Measurements from ENCODE around the gene IPMK.
"Not testable (repeated sequence)": the region's sequence is repeated elsewhere in the genome, so short reads cannot be mapped to it uniquely, and the experiment has no call there.

IPMK gene

GRCh38 chr10:58219875-58220274 is 47.8 kb downstream of the IPMK start:
- no peak for DNase-seq

DNA sequence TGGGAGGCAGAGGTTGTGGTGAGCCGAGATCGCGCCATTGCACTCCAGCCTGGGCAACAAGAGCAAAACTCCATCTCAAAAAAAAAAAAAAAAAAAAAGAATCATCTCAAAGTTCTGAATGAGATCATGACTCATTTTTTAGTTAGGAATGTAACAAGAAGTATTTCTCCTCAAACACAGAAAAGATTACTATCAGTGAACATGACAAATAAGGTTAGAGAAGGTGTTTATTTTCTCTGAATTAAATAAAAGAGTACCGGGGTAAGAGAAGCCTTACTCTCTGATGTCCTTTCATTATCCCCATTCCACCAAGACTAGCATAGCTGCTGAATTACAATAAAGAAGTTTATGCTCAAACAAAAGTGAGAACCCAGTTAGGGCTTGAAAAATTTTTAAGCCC is 50.1 kb downstream of the IPMK start:
- DNase-seq: no peak

GRCh38 chr10:58212622-58213021 is 55.1 kb downstream of the IPMK start:
- DNase-seq: no peak

DNA sequence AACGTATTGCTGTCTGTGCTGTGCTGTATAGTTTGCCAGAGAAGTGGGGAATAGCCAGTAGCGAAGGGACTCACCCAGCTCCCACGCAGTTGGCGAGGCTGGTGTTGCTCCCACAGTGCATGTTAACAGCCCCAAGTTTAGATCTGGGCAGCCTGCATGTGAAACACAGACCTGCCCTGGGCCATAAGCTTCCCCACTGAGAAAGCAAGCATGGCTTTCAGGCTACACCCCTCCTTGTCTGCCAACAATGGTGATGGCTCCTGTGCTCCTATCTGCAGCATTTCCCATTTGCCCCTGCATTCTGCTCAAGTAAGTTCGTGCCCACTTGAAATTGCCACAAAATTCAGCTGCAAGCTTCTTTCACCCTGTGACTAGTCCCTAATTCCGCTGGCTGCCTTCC is 57.5 kb downstream of the IPMK start:
- DNase-seq: no peak

DNA sequence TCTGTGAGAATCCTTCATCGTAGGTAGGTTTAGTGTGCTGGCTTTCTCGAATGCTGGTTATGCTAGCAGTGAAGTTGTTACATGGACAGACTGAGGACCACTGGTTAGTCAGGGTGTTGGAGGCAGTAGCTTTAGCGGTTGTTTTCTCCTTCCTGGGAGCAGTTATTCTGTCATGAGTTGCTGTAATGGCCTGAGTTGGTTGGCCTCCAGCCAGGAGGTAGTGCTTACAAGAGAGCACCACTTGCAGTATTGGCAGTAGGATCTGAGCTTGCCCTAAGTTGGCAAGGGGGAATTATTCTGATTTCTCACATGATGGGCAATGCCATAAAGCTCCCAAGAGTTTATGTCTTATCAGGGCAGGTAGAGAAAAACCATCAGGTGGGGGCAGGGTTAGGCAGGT is 58.0 kb downstream of the IPMK start:
- DNase-seq: no peak

GRCh38 chr10:58206251-58206650 is 61.4 kb downstream of the IPMK start:
- DNase-seq: no peak

DNA sequence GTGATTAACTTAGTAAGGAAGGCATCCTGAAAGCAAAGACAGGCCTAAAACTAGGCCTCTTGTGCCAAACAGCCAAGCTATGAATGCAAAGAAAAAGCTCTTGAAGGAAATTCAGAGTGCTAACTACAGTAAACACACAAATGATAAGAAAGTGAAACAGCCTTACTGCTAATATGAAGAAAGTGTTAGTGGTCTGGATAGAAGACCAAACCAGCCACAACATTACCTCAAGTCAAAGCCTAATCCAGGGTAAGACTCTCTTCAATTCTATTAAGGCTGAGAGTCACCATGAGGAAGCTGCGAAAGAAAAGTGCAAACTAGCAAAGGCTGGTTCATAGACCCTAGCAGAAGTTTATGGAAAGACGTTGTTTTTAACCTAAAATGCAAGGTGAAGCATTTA is 66.0 kb downstream of the IPMK start:
- no peak for DNase-seq

- DNase-seq: no peak
Measured at GRCh38 chr10:58189269-58189668, 78.4 kb downstream of the IPMK start.

DNA sequence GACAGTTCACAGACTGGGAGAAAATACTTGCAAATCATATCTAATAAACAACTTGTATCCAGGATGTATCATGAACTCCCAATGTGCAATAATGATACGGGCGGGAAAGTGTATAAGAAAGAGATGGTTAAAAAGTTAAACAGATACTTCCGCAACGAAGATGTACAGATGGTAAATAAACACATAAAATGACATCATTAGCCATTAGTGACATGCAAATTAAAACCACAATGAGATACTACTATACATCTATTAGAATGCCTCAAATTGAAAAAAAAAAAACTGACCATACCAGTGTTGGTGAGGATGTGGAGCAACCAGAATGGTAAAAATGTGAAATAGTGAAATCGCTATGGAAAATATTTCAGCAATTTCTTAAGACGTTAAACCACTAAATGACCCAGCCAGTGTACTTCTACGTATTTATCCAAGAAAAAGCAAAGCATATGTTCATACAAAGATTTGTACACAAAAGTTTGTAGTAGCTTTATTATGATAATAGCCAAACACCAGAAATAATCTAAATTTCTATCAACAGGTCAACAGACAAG is 83.5 kb downstream of the IPMK start:
- DNase-seq: no peak

DNA sequence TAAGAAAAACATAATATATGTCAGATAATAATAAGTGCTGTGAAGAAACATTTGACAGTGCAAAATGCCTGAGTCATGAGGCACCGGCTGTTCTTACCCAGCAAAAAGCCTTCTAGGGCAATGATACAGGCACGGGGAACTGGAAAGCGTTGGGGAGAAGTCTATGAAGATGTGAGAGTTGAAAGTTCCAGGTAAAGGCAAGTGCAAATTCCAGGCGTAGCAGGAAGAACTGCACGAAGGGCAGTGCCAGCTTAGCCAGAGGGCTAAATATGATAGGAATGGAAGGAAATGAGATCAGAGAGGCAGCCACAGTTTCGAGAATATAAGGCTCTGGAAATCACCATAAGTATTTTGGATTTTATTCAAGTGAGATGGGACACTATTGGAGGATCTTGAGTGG is 87.0 kb downstream of the IPMK start:
- no peak for DNase-seq

DNA sequence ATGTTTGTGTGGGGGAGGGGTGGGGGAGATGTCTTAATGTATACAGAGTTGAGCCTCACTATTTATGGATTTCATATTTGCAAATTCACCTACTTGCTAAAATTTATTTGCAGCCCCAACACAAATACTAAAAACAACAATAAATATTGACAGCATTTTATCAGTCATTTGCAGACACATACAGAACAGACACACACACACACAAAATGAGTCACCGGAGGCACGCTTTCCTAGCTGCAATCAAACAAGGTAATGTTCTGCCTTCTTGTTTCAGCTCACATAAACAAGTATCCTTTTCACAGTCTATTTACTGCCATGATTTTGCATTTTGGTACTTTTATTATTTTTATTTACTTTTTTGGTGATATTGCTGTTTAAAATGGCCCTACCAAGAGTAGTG is 88.5 kb downstream of the IPMK start:
- no peak for DNase-seq

DNA sequence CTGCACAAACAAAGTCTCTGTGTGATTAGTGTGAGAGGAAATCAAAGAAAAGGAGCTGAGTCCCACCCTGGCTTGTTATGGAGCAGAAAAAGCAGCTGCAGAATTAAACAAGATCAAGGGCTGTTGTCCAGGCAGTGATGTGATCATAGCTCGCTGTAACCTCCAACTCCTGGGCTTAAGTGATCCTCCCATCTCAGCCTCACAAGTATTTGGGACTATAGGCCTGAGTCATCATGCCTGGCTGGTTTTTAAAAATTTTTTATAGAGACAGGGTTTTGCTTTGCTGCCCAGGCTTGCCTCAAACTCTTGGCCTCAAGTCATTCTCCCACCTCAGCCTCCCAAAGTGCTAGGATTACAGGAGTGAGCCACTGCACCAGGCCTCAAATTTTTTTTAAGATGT is 88.9 kb downstream of the IPMK start:
- DNase-seq: no peak

- no peak for DNase-seq
Measured at GRCh38 chr10:58177362-58177947, 90.2 kb downstream of the IPMK start.

GRCh38 chr10:58175990-58176900 is 91.4 kb downstream of the IPMK start:
- DNase-seq: no peak

DNA sequence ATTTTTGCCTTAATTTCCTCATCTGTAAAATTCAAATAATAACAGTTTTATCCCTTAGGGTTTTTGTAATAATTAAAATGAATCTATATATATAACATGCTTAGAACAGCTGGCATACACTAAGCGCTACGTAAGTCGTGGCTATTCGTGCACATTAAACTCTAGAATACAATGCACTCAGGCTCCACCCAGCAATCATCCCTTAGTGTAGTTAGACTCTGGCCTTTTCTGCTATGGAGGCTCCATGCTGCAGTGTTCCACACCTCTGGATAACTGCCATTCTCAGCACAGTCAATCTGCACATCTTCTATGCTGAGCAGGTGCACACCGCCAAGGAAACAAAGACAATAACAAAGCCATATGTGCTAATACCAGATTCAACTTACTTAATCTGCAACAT is 92.9 kb downstream of the IPMK start:
- no peak for DNase-seq

- no peak for DNase-seq
Measured at GRCh38 chr10:58173391-58173790, 94.3 kb downstream of the IPMK start.

GRCh38 chr10:58171146-58171545 is 96.5 kb downstream of the IPMK start:
- DNase-seq: no peak

GRCh38 chr10:58164517-58164916 is 103.2 kb downstream of the IPMK start:
- DNase-seq: no peak

DNA sequence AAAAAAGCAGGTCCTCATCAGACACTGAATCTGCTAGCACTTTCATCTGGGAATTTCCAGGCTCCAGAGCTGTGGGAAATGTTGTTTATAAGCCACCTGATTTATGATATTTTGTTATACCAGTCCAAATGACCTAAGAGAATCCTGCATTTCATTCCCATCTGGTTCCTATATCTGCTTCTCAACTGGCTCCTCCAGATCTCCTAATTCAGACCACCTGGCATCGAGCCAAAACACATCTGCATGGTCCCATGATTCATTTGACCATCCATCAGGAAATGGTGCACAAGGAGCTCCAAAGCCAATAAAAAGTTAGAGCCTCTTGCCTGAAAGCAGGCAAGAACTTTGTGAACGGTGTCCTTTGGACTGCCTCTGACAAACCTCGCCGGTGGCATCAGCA is 108.9 kb downstream of the IPMK start:
- DNase-seq: no peak

- no peak for DNase-seq
Measured at GRCh38 chr10:58157076-58157766, 110.5 kb downstream of the IPMK start.

DNA sequence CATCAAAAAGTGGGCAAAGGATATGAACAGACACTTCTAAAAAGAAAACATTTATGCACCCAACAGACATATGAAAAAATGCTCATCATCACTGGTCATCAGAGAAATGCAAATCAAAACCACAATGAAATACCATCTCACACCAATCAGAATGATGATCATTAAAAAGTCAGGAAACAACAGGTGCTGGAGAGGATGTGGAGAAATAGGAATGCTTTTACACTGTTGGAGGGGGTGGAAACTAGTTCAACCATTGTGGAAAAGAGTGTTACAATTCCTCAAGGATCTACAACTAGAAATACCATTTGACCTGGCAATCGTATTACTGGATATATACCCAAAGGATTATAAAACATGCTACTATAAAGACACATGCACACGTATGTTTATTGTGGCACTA is 111.8 kb downstream of the IPMK start:
- DNase-seq: not testable (repeated sequence)

DNA sequence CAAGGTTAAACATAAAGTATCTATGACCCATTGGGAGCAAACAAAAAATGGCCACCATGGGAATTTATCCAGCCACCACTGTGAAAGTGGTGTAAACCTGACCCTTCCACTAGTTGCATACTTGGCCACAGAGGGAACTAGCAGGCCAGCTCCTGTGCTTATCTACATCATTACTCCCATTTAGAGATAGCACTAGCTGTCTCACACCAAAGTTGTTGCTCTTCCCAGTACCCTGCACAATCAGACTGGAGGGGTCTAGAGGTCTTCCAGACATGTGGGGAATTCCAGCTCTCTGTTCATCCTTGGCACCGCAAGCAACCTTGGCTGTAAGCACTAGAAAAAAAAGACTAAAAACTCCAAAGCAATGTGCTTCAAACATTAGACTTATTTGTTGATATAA is 113.9 kb downstream of the IPMK start:
- DNase-seq: no peak

DNA sequence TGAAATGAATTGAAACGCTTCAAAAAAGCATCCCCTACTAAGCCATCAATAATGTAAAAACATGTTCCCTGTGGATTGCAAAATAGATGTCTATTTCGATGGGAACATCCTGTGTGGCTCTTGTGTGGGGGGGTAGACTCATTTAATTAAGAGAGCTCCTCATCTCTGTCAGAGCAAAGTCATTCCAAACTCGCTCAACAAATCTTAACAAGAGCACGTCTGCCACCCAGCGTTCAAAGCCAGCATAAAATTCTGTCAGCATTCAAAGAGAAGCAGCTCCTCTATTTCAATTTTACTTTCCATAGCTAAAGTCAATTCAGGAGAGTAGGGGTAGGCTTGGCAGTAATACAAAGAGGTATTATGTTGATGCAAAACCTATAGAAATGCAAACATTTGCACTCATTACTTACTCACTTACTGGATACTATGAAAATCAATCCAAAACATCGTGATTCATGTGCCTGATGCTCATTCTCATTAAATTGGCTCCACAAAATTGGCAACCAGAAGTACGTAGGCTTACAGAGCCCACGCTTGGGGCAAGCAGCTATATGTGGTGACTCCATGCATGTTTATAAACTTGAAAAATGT is 114.9 kb downstream of the IPMK start:
- DNase-seq: peak; percentile 57

All from right forelimb (tissue), 1 donor.